GM18868 (cell line): Measurements from ENCODE around the gene TAPBPL.
"Not testable (repeated sequence)": the region's sequence is repeated elsewhere in the genome, so short reads cannot be mapped to it uniquely, and the experiment has no call there.

ENCODE experiments used
- ATAC-seq: cut with Tn5 transposase; IDR thresholded peaks from one replicate; pipeline ENCODE4 v1.9.1; 2021; ENCODE audit warnings: mild to moderate bottlenecking, moderate library complexity; ENCODE audit not compliant: unreplicated experiment

The TAPBPL gene

GRCh38 chr12:6462234-6462995 is 10.6 kb downstream of the TAPBPL start:
- ATAC-seq = no peak

- no peak for ATAC-seq
These were observed 11.4 kb downstream of the TAPBPL start for GRCh38 chr12:6463216-6463615.

- ATAC-seq = no peak
These were observed 12.0 kb downstream of the TAPBPL start for GRCh38 chr12:6463858-6464257.

GRCh38 chr12:6464531-6464930 is 12.7 kb downstream of the TAPBPL start:
- ATAC-seq = no peak

GRCh38 chr12:6465467-6466183 is 13.8 kb downstream of the TAPBPL start:
- no peak for ATAC-seq

GRCh38 chr12:6466184-6466573 is 14.3 kb downstream of the TAPBPL start:
- ATAC-seq = no peak

GRCh38 chr12:6466751-6467150 is 14.9 kb downstream of the TAPBPL start:
- not testable (repeated sequence) for ATAC-seq

- ATAC-seq = not testable (repeated sequence)
These were observed 15.9 kb downstream of the TAPBPL start for GRCh38 chr12:6467571-6468282.

GRCh38 chr12:6468283-6468575 is 16.4 kb downstream of the TAPBPL start:
- no peak for ATAC-seq

GRCh38 chr12:6469092-6469491 is 17.2 kb downstream of the TAPBPL start:
- no peak for ATAC-seq

GRCh38 chr12:6469609-6470374 is 17.9 kb downstream of the TAPBPL start:
- ATAC-seq = no peak

GRCh38 chr12:6470375-6471163 is 18.7 kb downstream of the TAPBPL start, which contains the start of gene VAMP1:
VAMP1 (minus strand) TSS chr12:6470677; CDS start chr12:6470531, 146 bp downstream.
- peak; percentile 83 for ATAC-seq

- no peak for ATAC-seq
These were observed 20.1 kb downstream of the TAPBPL start for GRCh38 chr12:6471989-6472360.

GRCh38 chr12:6472491-6472890 is 20.6 kb downstream of the TAPBPL start:
- ATAC-seq = no peak

GRCh38 chr12:6475233-6475975 is 23.6 kb downstream of the TAPBPL start:
- ATAC-seq = not testable (repeated sequence)

- no peak for ATAC-seq
These were observed 24.6 kb downstream of the TAPBPL start for GRCh38 chr12:6476489-6476888.

- not testable (repeated sequence) for ATAC-seq
These were observed 25.9 kb downstream of the TAPBPL start for GRCh38 chr12:6477601-6478377.

- ATAC-seq = no peak
These were observed 26.6 kb downstream of the TAPBPL start for GRCh38 chr12:6478416-6478815.

GRCh38 chr12:6488240-6488639 is 36.4 kb downstream of the TAPBPL start:
- ATAC-seq = no peak
